Measurements from ENCODE around the gene GUK1. TPM values are rescaled to one million over a fixed set of nuclear protein-coding genes. Genes with fewer than 3 reads are reported as not detected.
A peak's percentile ranks its signal among the peaks of the same experiment; 100 is the strongest.

The GUK1 gene
- total and polyA plus RNA-seq, 11 donors: 142 to 358 (median 176) TPM

GRCh38 chr1:228162286-228163006, 22.4 kb downstream of the GUK1 start:
- Histone ChIP-seq H3K27ac (peak overlapping the region; percentile 64 to 100 (median 88)), H3K9me3 (no peaks in the 10 kb centered on the region), H3K4me3 (peak overlapping the region in 2 of 12 donors; percentile 2 to 4), H3K36me3 (no peaks in the 10 kb centered on the region), H3K4me1 (peaks cover 0 to 61% (median 43%) of the 10 kb centered on the region in 12 donors), H3K27me3 (peaks cover 0 to 24% (median 0%) of the 10 kb centered on the region in 9 donors)
- ATAC-seq: peak in 2 of 4 donors; percentile 3 to 27
- 14 to 29% (median 18%) methylated on average over 9 to 14 of the region's 14 CpGs for WGBS, 4 donors
- intact Hi-C loops (cut with DNase I): loop anchor here in 3 of 10 donors (2.0 kb wide), 2 partner anchors 14 to 22 kb away; partner anchors contain the start of genes GJC2 (in 2 of the 3) and GUK1 (in 1 of the 3)
- peak in 4 of 5 donors; percentile 71 to 79 (median 77) for DNase-seq
- TF ChIP-seq CTCF (IDR thresholded peaks at IDR 0.05) (peak in 1 of 12 donors; percentile 24), POLR2A (IDR thresholded peaks at IDR 0.05) (no peak)

- peak in 1 of 2 donors; percentile 14 for TF ChIP-seq POLR2A (IDR thresholded peaks at IDR 0.05)
- TF ChIP-seq CTCF (IDR thresholded peaks at IDR 0.05): no peak
- H3K36me3 ChIP-seq: peaks cover 0 to 2% (median 0%) of the 10 kb centered on the region in 9 donors
- H3K4me1 ChIP-seq: peaks cover 0 to 60% (median 43%) of the 10 kb centered on the region in 12 donors
- H3K27me3 ChIP-seq: peaks cover 0 to 24% (median 0%) of the 10 kb centered on the region in 9 donors
- DNase-seq: peak; percentile 63 to 85 (median 79)
- ATAC-seq: peak in 1 of 4 donors; percentile 12
- WGBS, 4 donors: 35 to 50% (median 44%) methylated on average over 14 to 30 of the region's 30 CpGs
- H3K27ac ChIP-seq: peak overlapping the region; percentile 64 to 100 (median 88)
- intact Hi-C loops (cut with DNase I): loop anchor here in 3 of 10 donors (2.0 kb wide), 2 partner anchors 14 to 22 kb away; partner anchors contain the start of genes GJC2 (in 2 of the 3) and GUK1 (in 1 of the 3)
- peak overlapping the region in 2 of 12 donors; percentile 2 to 4 for H3K4me3 ChIP-seq
- H3K9me3 ChIP-seq: no peaks in the 10 kb centered on the region
These were observed 23.1 kb downstream of the GUK1 start for GRCh38 chr1:228163007-228163753.

GRCh38 chr1:228163776-228164519, 23.9 kb downstream of the GUK1 start:
- ATAC-seq (no peak), DNase-seq (peak in 2 of 5 donors; percentile 25 to 61)
- TF ChIP-seq CTCF (IDR thresholded peaks at IDR 0.05): no peak
- TF ChIP-seq POLR2A (IDR thresholded peaks at IDR 0.05): no peak
- Histone ChIP-seq H3K36me3 (peaks cover 0 to 4% (median 0%) of the 10 kb centered on the region in 9 donors), H3K4me3 (no peak overlapping the region), H3K9me3 (no peaks in the 10 kb centered on the region), H3K27me3 (peaks cover 0 to 20% (median 0%) of the 10 kb centered on the region in 9 donors), H3K27ac (peak overlapping the region; percentile 81 to 100 (median 98)), H3K4me1 (peaks cover 0 to 57% (median 43%) of the 10 kb centered on the region in 12 donors)
- WGBS, 4 donors: 85 to 93% (median 89%) methylated on average over 10 of the region's 10 CpGs
- intact Hi-C loops (cut with DNase I): loop anchor here in 5 of 10 donors (2.0 kb wide), 2 partner anchors 15 to 23 kb away; partner anchors contain the start of genes GUK1 (in 4 of the 5) and GJC2 (in 2 of the 5)
